GM18511 (cell line): ENCODE measurements around the gene PSORS1C2.
"Not testable (repeated sequence)": the region's sequence is repeated elsewhere in the genome, so short reads cannot be mapped to it uniquely, and the experiment has no call there.

Experiments
- ATAC-seq: cut with Tn5 transposase; IDR thresholded peaks from one replicate; pipeline ENCODE4 v1.9.1; 2021; ENCODE audit warnings: mild to moderate bottlenecking, moderate library complexity; ENCODE audit not compliant: unreplicated experiment

The PSORS1C2 gene

DNA sequence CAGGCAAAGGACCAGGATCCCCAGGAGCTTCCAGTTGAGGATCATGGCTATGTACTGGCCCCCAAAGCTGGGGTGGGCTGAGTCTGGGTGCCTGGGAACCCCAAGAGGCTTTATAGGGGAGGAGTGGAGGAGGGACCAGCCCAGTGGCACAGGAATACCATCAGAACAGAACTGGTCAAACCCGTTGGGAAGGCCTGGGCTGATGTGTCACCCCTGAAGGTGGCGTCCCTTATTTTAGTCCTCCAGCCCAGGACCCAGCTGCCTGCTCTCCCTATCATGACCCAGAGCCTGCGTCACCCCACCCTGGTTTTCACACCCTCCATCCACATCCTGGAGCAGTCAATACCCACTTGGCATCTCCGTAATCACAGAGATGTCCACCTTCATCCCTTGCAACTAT is at the start of gene PSORS1C2:
TSS of gene PSORS1C2 (minus strand) at position 85 of the 400 bp plus-strand sequence. CDS start at position 45, 40 bp downstream.
- ATAC-seq: no peak

DNA sequence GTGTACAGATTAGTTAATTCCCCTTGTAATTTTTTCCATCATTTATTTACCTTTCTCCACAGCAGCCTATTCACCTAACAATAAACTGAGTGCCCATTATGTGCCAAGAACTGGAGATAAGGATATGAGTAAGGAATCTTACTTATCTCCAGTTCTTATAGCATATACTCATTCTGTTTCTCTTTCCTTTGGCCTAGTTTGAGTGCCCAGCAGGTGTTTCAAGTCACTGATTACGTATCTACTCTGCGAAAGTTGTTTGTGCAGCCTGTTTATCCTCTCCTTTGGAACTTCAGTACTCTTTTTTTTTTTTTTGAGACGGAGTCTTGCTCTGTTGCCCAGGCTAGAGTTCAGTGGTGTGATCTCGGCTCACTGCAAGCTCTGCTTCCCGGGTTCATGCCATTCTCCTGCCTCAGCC is 48.9 kb upstream of the PSORS1C2 start:
- ATAC-seq: no peak

DNA sequence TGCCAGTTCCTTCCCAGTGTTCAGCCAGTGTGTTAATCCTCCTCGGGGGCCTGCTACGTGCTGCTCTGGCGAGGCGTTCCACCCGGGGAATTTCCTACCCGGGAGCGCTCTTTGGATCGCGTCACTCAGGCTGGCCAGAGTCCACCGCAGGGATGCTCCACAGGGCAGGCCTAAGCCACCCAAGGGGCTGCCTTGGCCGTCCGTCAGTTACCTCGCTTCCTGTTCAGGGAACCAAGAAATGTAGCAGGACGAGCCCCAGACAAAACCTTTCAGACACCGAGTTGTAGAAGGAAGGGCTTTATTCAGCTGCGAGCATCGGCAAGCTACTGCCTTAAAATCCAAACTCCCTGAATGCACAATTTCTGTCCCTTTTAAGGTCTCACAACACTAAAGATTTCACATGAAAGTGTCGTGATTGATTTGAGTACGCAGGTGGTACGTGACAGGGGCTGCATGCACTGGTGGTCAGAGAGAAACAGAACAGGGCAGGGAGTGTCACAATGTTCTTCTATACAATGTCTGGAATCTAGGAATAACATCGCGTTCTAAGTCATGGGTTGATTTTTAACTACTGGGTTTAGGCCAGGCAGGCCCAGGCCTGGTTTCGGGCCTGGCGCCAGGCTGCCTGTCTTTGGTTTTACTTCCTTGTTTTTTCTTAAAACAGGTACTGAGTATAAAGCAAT is 47.3 kb upstream of the PSORS1C2 start:
- no peak for ATAC-seq

DNA sequence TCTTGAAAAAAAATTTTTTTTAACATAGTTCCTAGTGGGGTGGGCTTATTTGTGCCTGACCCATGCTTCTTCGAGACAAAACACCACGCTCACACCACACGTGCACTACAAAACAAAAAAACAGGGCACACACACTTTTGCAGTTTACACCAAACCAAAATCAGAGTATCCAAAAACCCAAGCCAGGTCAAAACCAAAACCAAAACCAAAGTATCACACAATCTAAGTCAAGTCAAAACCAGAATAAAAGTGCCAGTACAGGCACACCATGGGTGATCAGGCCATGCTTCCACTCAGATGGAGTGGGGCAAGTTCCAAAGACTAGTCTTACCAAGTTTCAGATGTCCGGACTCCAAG is 46.8 kb upstream of the PSORS1C2 start:
- ATAC-seq: not testable (repeated sequence)

DNA sequence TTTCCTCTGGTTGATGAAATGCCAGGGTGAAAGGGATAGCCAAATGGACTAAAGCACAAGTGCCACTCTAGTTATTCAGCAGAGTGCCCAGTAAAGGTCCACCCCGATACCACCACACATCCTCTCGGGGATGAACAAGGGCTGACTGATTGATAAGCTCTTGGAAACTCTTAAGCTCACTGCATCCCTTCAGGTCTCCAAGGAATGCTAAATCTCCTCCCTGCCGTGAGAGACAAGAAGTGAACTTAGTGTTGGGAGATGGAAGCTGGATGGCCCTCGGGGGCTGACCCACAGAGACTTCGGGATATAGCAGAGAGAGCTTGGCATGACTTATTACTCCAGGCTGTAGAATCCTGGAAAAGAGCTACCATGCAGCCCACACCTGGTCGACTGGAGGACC is 45.0 kb upstream of the PSORS1C2 start:
- ATAC-seq: not testable (repeated sequence)

DNA sequence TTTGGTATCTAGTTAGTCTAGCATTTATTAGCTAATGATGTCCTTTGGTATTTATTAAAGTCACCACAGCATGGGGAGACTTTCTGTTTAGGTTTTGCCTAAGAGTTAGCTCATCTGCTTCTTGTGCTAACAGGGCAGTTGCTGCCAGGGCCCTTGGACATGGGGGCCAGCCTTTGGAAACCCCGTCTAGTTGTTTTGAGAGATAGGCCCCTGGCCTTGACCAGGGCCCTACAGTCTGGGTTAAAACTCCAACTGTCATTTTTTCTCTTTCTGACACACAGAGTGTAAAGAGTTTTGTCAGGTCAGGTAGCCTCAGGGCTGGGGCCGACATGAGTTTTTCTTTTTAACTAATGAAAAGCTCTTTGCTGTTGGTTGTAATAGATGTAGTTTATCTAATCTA is 44.4 kb upstream of the PSORS1C2 start:
- not testable (repeated sequence) for ATAC-seq

DNA sequence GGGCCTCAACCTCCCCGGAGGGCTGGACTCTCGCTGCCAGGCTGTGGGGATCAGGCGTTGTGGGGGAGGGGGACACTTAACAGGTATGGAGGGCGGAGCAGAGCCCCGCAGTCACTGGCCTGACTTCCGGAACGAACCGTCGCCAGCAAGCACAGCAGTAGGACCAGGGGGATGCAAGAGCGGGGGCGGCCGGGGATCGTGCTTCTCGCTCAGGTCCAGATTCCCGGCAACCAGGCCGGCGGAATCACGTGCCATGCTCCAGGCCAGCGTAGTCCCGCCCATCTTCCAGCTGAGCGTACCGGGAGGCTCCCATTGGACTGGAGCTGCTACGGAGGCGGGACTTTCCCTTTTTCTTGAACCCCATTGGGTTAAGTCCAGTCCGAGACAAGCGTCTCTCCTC is 41.6 kb upstream of the PSORS1C2 start:
- peak; percentile 68 for ATAC-seq

DNA sequence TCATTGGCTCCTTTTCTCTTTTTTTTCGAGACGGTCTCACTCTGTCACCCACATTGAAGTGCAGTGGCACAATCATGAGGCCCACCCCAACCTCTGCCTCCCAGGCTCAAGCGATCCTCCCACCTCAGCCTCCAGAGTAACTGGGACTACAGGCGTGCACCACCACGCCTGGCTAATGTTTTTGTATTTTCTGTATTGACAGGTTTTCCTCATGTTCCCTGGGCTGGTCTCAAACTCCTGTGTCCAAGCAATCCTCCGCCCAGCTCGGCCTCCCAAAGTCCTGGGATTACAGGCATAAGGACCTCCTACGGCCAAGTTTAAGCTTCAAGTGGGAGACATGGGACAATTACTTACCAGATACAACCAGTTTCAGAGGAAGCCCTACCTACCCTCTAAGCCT is 41.0 kb upstream of the PSORS1C2 start:
- no peak for ATAC-seq

DNA sequence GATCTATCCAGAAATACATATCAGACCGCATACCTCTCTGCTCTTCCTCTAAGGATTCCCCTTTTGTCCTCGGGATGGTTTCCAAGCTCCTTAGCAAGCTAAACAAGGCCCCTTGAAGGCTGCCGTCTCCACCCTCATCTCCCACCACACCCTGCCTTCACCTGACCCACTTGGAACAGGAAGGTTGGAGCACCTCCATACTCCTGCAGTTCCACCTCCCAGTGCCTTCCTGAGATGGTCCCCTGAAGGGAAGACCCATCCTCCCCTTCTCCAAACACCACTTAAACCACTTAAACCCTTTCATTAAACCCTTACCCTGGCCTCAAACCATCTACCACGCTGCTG is 40.1 kb upstream of the PSORS1C2 start:
- no peak for ATAC-seq

DNA sequence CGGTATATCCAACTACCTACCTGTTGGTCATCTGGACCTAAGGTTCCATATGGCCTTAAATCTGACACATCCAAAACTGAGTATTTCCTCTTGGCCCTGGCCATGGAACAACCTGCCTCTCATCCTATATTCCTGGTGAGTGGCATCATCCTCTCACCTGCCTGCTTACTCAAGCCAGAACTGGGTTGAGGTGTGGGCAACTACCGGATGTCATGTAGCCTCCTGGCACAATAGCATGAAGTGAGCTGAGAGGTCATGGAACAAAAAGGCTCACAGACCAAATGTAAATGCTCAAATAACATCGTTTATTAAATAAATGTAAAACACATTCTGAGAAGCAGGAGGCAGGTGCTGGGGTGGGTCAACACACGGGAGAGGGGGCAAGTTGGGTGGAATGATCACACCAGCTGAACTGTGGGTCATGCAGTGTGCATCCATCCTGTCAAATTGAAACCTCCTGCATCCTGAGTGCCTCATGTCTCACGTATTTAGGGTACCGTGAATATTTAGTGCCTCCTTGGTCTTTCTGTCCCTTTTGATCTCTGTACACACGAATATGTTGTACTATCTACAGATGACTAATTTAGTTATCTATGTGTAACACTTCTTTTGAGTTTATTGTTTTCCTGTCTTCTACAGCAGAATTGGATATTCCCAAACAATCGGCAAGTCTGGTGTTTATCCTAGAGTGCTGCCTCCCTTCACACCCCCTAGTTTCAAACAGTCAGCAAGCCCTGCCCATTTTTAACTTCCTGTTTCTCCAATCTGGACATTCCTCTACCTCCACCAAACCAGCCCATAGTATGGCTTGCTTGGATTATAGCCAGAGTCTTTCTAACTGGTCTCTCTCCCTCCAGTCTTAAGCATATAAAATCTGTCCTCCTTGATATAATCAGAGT is 39.5 kb upstream of the PSORS1C2 start:
- ATAC-seq: no peak

DNA sequence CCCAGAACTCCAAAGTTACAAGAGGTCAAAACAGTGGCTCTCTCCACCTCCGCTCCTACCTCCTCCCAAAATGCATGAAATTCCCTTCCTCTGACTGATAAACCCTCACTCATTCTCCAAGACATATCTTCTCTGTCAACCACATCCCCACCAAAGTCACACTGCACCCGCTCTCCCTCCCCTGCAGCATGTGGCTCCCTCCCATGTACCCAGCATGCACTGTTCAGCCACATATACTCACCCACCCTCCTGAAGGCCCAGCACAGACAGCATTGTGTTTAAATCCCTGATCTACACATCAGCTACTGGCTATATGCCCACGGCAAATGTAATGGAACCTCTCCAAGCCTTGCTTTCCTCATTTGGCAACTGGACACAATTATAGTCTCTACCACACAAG is 37.1 kb upstream of the PSORS1C2 start:
- no peak for ATAC-seq

DNA sequence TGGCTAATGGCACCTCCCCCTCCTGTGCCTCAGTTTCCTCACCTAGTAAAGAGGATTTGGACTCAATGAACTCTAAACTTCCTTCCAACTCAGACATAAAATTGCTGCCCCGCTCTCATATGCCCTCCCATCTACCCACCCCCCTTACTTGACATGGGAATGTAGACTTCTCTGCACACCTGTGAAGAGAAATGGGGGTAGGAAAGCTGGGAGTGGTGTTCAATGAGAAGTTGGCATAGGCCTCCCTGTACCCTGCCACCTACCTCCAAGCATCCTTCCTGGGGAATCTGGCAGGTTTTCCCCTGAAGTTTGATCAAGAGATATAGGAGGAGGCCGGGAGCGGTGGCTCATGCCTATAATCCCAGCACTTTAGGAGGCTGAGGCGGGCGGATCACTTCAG is 35.5 kb upstream of the PSORS1C2 start:
- no peak for ATAC-seq

DNA sequence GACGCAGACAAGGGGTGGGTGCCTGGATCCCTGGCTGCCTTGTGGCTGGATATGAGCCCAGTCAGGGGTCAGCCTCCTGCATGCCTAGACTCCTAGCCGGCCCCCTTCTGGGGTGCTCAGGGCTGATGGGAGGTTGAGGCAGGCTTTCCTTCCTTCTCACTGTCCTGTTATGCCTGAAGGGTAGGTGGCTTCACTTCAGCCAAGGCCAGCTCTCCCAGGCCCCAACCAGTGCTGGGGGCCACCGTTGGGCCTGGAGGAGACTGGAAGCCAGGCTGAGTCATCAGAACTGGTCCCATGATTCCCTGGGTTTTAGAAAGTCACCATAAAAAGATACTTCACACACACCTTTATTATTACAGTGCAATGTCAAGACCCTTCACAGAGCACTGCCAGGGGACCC is 34.5 kb upstream of the PSORS1C2 start:
- ATAC-seq: no peak

DNA sequence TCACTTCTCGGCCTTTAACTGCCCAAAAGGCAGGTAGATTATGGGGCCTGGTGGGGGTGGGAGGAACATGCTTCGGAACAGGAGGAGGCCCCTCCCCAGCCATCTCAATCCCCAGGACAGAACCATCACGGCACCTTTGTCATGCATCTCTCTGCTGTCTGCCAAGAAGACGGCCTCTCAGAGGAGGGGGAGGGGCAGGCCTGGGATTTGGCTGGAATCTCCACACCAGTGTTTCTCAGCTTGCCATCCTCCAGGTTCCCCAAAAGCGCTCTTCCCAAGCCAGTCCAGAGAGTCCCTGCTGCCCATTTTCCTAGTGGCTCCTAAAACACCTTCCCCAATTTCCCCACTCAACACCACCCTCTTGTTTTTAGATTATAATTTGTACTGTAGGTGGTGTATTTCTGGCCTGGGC is 34.1 kb upstream of the PSORS1C2 start:
- ATAC-seq: no peak

DNA sequence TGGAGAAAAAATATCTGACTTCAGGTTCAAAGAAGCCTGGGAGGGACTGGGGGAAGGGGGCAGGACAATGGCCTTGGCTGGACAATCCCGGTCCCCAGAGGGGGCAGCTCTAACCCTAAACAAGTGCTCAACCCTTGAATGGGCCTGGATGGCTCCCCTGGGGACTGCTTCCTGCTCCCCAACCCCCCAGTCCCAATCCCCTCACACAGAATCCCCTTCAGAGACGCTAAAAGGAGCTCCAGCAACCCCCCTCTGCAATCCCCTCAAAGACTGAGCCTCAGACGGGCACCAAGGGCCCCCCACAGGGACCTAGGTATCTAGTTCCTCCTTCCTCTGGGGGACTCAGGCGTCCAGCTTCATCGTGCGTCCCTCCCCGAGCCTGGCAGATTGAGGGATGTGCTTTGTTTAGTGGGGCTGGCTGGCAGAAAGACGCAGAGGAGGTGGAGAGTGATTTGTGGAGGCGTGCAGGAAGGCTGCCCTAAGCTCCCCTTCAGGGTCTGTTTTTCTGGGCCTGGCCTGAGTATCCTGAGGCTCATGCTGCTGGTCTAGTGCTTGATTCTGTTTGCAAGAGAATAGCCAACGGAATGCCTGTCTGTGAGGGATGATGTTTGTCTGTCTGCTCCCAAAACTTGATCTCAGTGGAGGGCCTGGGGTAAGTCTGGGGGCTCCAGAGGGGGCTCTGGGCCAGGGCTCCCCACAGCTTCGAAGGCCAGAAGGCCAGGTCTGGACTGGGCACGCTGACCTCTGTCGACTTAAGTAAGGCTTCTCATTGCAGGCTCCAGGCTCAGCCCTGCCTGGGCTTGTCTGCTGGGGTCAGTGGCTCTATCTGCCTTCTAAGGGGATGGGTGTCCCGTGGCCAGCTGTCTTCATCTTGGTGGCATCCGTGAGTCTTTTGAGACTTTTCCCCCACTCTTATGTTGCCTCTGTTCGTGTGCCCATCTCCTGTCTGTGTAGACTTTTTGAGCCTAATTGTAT is 33.4 kb upstream of the PSORS1C2 start:
- no peak for ATAC-seq

DNA sequence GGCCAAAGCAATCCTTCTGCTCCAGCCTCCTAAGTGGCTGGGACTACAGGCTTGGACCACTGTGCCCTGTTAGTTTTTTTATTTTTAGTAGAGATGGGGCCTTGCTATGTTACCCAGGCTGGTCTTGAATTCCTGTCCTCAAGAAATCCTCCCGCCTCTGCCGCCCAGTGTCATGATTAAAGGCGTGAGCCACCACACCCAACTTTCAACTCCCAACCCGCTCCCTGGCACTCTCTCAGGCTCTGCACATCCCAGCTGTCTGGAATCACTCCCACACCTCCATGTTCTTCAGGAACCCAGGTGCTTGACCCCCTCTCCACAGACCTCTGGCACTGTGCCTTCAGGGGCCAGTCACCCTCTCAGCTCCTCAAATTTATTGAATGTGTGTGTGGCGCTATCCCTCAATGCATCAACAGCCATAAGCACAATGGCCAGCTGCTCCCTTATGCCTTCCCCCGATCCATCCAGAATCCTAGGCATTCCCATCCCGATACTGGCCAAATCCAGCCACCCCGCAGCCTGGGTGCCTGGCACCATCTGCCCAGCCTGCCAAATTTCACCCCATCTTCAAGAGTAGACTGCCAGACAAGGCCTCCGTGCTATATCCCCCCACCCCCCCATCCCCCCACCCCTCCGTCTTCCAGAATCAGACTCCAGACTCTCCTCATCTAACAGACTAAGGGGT is 32.3 kb upstream of the PSORS1C2 start:
- no peak for ATAC-seq

DNA sequence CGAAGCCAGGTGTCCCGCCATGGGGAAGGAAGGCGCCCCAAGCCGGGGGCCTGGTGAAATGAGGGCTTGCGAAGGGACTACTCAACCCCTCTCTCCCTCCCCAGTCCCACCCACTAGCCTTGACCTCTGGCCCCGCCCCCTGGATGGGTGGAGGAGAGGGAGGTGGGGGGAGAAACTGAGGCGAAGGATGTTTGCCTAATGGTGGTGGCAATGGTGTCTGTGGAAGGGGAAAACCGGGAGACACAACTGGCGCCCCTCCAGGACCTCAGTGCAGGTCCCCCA is 31.7 kb upstream of the PSORS1C2 start, which contains the start of gene POU5F1:
TSS of gene POU5F1 (minus strand) at position 83 of the 282 bp plus-strand sequence. CDS start at position 21, 62 bp downstream.
- ATAC-seq: no peak

DNA sequence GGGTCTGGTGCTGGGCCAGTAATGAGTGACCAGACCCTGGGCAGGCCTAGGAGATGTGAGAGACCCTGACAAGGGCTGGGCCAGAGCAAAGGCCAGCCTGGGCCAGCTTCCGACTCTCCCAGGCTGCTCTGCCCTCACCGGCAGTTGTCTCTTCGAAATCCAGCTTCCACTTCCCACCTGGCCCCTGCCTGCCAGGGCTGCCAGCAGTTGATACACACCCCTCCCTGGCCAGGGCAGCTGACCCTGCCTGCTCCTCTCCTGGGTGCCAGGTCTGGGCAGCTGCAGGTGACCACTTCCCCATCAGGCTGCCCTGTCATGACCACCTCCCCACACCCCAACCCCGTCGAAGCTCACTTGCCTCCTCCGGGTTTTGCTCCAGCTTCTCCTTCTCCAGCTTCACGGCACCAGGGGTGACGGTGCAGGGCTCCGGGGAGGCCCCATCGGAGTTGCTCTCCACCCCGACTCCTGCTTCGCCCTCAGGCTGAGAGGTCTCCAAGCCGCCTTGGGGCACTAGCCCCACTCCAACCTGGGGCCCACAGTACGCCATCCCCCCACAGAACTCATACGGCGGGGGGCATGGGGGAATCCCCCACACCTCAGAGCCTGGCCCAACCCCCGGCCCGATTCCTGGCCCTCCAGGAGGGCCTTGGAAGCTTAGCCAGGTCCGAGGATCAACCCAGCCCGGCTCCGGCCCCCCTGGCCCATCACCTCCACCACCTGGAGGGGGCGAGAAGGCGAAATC is 31.2 kb upstream of the PSORS1C2 start:
- ATAC-seq: not testable (repeated sequence)

DNA sequence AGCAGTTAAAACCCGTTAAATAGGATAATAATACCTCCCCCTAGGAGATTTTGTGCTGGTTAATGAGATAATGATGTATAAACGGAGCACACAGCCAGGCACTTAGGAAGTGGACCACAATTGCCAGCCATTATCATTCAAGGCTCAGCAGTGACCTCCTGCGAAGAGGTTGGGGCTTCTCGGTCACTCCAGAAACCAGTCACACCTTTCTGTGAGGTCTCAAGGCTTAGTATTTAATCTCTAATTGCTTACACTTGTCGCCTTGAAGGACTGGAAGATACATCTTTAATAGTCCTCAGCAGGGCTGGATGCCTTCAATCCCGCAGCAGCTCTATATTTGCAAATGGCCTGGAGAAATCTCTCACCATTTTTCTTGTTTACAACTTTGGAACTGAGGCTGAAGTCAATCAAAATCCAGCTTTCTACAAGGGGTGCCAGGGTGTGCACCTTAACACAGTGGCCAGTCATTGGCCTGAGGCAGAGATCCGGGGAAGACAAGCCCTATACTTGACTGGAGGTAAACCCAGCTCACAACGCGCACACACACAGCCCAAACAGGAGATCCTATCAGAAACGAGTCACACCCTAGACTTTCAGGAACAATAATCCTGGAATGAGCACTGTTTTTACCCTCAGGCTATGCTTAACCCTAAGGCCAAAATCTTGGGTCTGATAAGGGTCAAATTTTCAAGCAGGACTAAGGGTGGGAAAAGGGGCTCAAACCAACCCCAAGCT is 30.4 kb upstream of the PSORS1C2 start:
- ATAC-seq: no peak
